Measurements from ENCODE around the gene APOB. TPM values are rescaled to one million over a fixed set of nuclear protein-coding genes. Genes with fewer than 3 reads are reported as not detected.

The APOB gene
- total and polyA plus RNA-seq, 2 of the 8 experiments (the other 6 are each of a cell fraction or from before 2014, with no cell fraction given) = 0.15 to 0.61 TPM

DNA sequence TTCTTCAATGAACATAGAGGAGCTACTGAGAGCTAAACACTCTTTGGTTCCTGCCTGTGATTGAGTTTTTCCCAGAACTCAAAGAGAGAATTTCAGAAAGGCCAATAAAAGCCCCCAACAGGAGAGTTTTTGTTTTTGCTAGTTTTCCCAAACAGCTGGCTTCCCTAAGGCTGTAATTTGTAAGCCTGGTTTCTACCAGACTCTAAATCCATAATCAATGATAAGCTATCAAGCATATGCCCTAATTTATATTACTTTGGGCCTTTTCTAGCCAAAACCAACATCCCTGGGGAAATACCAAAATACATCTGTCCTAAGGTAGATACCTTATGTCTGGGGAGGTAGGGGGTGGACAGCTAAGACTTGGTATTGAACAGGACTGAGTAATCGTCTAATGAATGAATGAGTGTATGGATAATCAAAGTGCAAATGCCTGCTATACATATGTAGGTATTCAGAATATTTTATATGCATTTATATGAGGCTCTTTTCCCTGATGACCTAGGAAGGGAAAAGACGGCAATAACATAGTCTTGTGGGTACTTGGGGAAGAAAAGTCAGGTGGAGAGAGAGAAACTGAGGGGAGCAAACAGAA is 26.0 kb upstream of the APOB start:
- Histone ChIP-seq H2BK15ac (ENCODE audit: low read length) (no peak overlapping the region), H2BK120ac (replicated peaks; ENCODE audit: low read depth, low read length) (no peak overlapping the region), H3K14ac (ENCODE audit: insufficient read length) (no peak overlapping the region), H2AFZ (ENCODE audit: low read length) (no peak overlapping the region), H3K4me1 (replicated peaks in 1 of 4; ENCODE audit: control insufficient read depth in 3 of 4, insufficient read depth in 4 of 4, low read length in 3 of 4) (peaks cover 3 to 11% (median 5%) of the 10 kb centered on the region in 4 experiments; a peak in 6 of 7 replicates), H3K4me3 (ENCODE audit: extremely low read depth in 1 of 4, insufficient read depth in 2 of 4, low read depth in 3 of 4, low read length in 4 of 4) (no peak overlapping the region), H3K36me3 (ENCODE audit: control insufficient read depth in 2 of 4, insufficient read depth in 4 of 4, low read length in 3 of 4) (no peaks in the 10 kb centered on the region), H4K20me1 (replicated peaks in 1 of 2; ENCODE audit: control insufficient read depth in 1 of 2, insufficient read depth in 2 of 2, low read length in 2 of 2) (no peaks in the 10 kb centered on the region), H3K27ac (ENCODE audit: low read depth, low read length) (no peak overlapping the region), H3K79me1 (ENCODE audit: low read depth, low read length) (no peaks in the 10 kb centered on the region), H3K9ac (replicated peaks in 1 of 4; ENCODE audit: extremely low read depth in 1 of 4, low read depth in 3 of 4, low read length in 3 of 4) (no peak overlapping the region), H2BK5ac (ENCODE audit: low read depth, low read length) (no peak overlapping the region), H4K91ac (replicated peaks; ENCODE audit: insufficient read length, low read length) (no peak overlapping the region), H3K27me3 (replicated peaks in 1 of 4; ENCODE audit: control insufficient read depth in 3 of 4, extremely low read depth in 1 of 4, insufficient read depth in 3 of 4, low read length in 3 of 4) (no peaks in the 10 kb centered on the region), H3K4ac (replicated peaks; ENCODE audit: insufficient read length, low read depth, low read length) (no peak overlapping the region), H2BK12ac (ENCODE audit: low read depth, low read length) (no peak overlapping the region), H4K8ac (ENCODE audit: extremely low read depth, insufficient read depth, low read length) (no peak overlapping the region), H3K9me3 (ENCODE audit: insufficient read depth in 2 of 2, low read depth in 1 of 2, low read length in 1 of 2) (no peaks in the 10 kb centered on the region), H3K23ac (ENCODE audit: insufficient read length) (no peak overlapping the region), H4K5ac (ENCODE audit: insufficient read length, low read depth, low read length) (no peak overlapping the region), H3K79me2 (ENCODE audit: control insufficient read depth in 1 of 2, insufficient read depth in 2 of 2, low read length in 2 of 2) (no peaks in the 10 kb centered on the region), H2AK5ac (ENCODE audit: low read depth, low read length) (no peak overlapping the region), H3K56ac (replicated peaks; ENCODE audit: insufficient read length, low read depth, low read length) (no peak overlapping the region), H2BK20ac (ENCODE audit: low read length) (no peak overlapping the region), H3K23me2 (ENCODE audit: low read depth, low read length) (no peaks in the 10 kb centered on the region), H3K4me2 (ENCODE audit: insufficient read depth in 1 of 2, low read depth in 2 of 2, low read length in 2 of 2) (no peak overlapping the region), H3K18ac (ENCODE audit: extremely low read depth, low read length) (no peak overlapping the region)
- FAIRE-seq (no peak), DNase-seq (ENCODE audit: low read depth in 1 of 2, low spot score in 2 of 2) (no peak)
- ChIA-PET POLR2A (ENCODE audit: partially characterized antibody) (no interaction called here), CTCF (ENCODE audit: partially characterized antibody) (interaction anchor here (0.8 to 1.2 kb wide), 2 partner anchors 15 to 48 kb away, joined by 3 read pairs; no protein-coding TSS in a partner anchor)
- 66% methylated on average over 2 of the region's 2 CpGs; no CpG with 5 or more reads in 1 of the 2 experiments for WGBS, 2 experiments (ENCODE audit: extremely low coverage in 1 of 2, insufficient coverage in 1 of 2, insufficient read length in 1 of 2, insufficient replicate concordance in 2 of 2, low coverage in 1 of 2, low lambda C conversion rate in 2 of 2, missing lambda C conversion rate in 1 of 2)
- TF ChIP-seq HDAC6 (IDR thresholded peaks at IDR 0.05; ENCODE audit: low read depth, low read length) (no peak), TAF1 (IDR thresholded peaks at IDR 0.05; ENCODE audit: low read depth, low read length) (no peak), POLR2AphosphoS5 (IDR thresholded peaks at IDR 0.05; ENCODE audit: low read depth, low read length) (no peak), KDM1A (IDR thresholded peaks at IDR 0.05; ENCODE audit: borderline replicate concordance, low read length) (no peak), RXRA (IDR thresholded peaks at IDR 0.05; ENCODE audit: insufficient read depth, low read depth, low read length) (no peak), HDAC2 (IDR thresholded peaks at IDR 0.05; ENCODE audit: borderline replicate concordance in 1 of 2, low read depth in 2 of 2, low read length in 2 of 2) (no peak), SAP30 (IDR thresholded peaks at IDR 0.05; ENCODE audit: insufficient read depth, insufficient replicate concordance, low read length) (no peak), CBX8 (IDR thresholded peaks at IDR 0.05; ENCODE audit: borderline replicate concordance, low read depth, low read length) (no peak), RAD21 (IDR thresholded peaks at IDR 0.05 in 1 of 2, conservative IDR thresholded peaks at IDR 0.05 in 1 of 2; ENCODE audit: low read depth in 2 of 2, low read length in 2 of 2) (no peak), SIN3A (conservative IDR thresholded peaks at IDR 0.05 in 1 of 2, IDR thresholded peaks at IDR 0.05 in 1 of 2; ENCODE audit: low read depth in 1 of 2, low read length in 2 of 2) (no peak), TEAD4 (IDR thresholded peaks at IDR 0.05; ENCODE audit: low read depth, low read length) (no peak)
- TF ChIP-seq, protein P1, sequence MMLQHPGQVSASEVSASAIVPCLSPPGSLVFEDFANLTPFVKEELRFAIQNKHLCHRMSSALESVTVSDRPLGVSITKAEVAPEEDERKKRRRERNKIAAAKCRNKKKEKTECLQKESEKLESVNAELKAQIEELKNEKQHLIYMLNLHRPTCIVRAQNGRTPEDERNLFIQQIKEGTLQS (IDR thresholded peaks at IDR 0.05; ENCODE audit: insufficient read depth, low read depth, low read length) = no peak

Data from H1 (cell line).